Adrenal gland (tissue), 12 donors: ENCODE data around the gene CDH4. TPM values are rescaled to one million over a fixed set of nuclear protein-coding genes. Genes with fewer than 3 reads are reported as not detected.

Experiments used
- DNase-seq, 7 donors: peaks; one replicate each; pipeline ENCODE4 v3.0.0-alpha.2; 2019 to 2020
- H3K27ac ChIP-seq, 5 donors: fragments of 200-600 bp; sonication (generic) in 4 of 5; 1 replicate in 3 of 5; 2 replicates in 2 of 5; pipeline versions ENCODE4 v1.5.1 to v1.8.0; 2016 to 2020; ENCODE audit warnings: mild to moderate bottlenecking in 1 of 5
- H3K27me3 ChIP-seq: fragments of 200-600 bp; 2 replicates; pipeline ENCODE4 v1.8.0; 2021
- H3K36me3 ChIP-seq, 2 donors: fragments of 200-600 bp; replicated peaks in 1 of 2; 1 replicate in 1 of 2; 2 replicates in 1 of 2; pipeline versions ENCODE4 v1.5.1 to v1.8.0; 2018 to 2022
- H3K4me1 ChIP-seq, 2 donors: fragments of 200-600 bp; replicated peaks in 1 of 2; 1 replicate in 1 of 2; 2 replicates in 1 of 2; pipeline versions ENCODE4 v1.5.1 to v1.8.0; 2018 to 2021
- H3K4me3 ChIP-seq, 4 donors: fragments of 200-600 bp; sonication (generic) in 3 of 4; one replicate each; pipeline ENCODE4 v1.5.1; 2016 to 2018
- H3K9me3 ChIP-seq, 3 donors: fragments of 200-600 bp; sonication (generic) in 1 of 3; replicated peaks in 1 of 3; 1 replicate in 2 of 3; 2 replicates in 1 of 3; pipeline versions ENCODE4 v1.5.1 to v1.8.0; 2016 to 2021
- CTCF ChIP-seq, 6 experiments: fragments of 450-650 bp in 4 of 6; fragments of 200-600 bp in 2 of 6; sonication (generic) in 1 of 6; IDR thresholded peaks; 1 replicate in 5 of 6; 2 replicates in 1 of 6; pipeline versions ENCODE4 v1.5.1 to v1.8.0; 2016 to 2021; ENCODE audit warnings: antibody characterized with exemption in 6 of 6, mild to moderate bottlenecking in 2 of 6, moderate library complexity in 1 of 6
- POLR2A ChIP-seq, 2 donors: fragments of 450-650 bp; IDR thresholded peaks; one replicate each; pipeline ENCODE4 v1.6.1; 2017; ENCODE audit warnings: antibody characterized with exemption in 2 of 2, mild to moderate bottlenecking in 2 of 2, moderate library complexity in 1 of 2
- WGBS, 4 donors: extraction: QIAGEN DNeasy Blood & Tissue Kit in 2 of 4; methylation state at CpG; one replicate each; pipeline versions ENCODE4 v1.1.5 to v1.1.7; 2013 to 2017; 5-methylcytosine and 5-hydroxymethylcytosine counted together
- intact Hi-C, 2 donors: fragments of 100-400 bp; cut with DNase I; formaldehyde crosslinking; loops; one replicate each; pipeline versions ENCODE4 v1.14.1 to v1.15.0; 2022 to 2023
- polyA plus RNA-seq, 3 donors: library from polyadenylated mRNA; stranded (reverse); fragments of 200-250 nt in 2 of 3; fragments of 350-450 nt in 1 of 3; fragmentation: Illumina TruSeq in 1 of 3; extraction: RNeasy Lipid Tissue Mini Kit (QIAGEN cat#74804) in 1 of 3; gene quantifications; one replicate each; pipeline ENCODE4 v1.2.3, GENCODE V29; 2013 to 2014
- total RNA-seq, 9 donors: library from RNA; depleted of rRNA in 4 of 9; stranded (reverse); fragments of >200 nt in 4 of 9; fragments of 120-200 nt in 1 of 9; fragmentation: NEBNext Ultra II Directional in 1 of 9; extraction: Animal tissue kit (Norgen Biotek cat#: 25700) in 1 of 9; gene quantifications; one replicate each; pipeline versions ENCODE4 v1.1.0 to v1.2.4, GENCODE V29; 2013 to 2023
- donor health status: healthy with polysubstance abuse.
- donor health status: Bipolar disorder and iron deficiency.
- donor health status: DM: yes; HTN: yes; CAD: no.
- donor health status: DM: no; HTN: no; CAD: no.
- donor health status: DM: no; HTN: no; CAD: no.
- donor health status: DM: yes; HTN: yes; CAD: no.

Gene CDH4
- total and polyA plus RNA-seq, 12 donors = 0.08 to 0.53 (median 0.20) TPM; not detected in 3

GRCh38 chr20:61804752-61805295 lies 552.8 kb downstream of the CDH4 start:
- TF ChIP-seq CTCF (IDR thresholded peaks at IDR 0.05) = no peak
- TF ChIP-seq POLR2A (IDR thresholded peaks at IDR 0.05) = no peak
- Histone ChIP-seq H3K36me3 (no peaks in the 10 kb centered on the region), H3K4me1 (no peaks in the 10 kb centered on the region), H3K9me3 (no peaks in the 10 kb centered on the region), H3K4me3 (no peak overlapping the region), H3K27me3 (peaks cover 14% of the 10 kb centered on the region), H3K27ac (no peak overlapping the region)
- intact Hi-C loops = no loop called here
- 73 to 81% (median 77%) methylated on average over 12 to 13 of the region's 13 CpGs for WGBS, 4 donors
- no peak for DNase-seq

GRCh38 chr20:61805365-61805764 lies 553.3 kb downstream of the CDH4 start:
- H3K9me3 ChIP-seq = no peaks in the 10 kb centered on the region
- no peak overlapping the region for H3K27ac ChIP-seq
- no peak overlapping the region for H3K4me3 ChIP-seq
- H3K4me1 ChIP-seq = no peaks in the 10 kb centered on the region
- intact Hi-C loops = no loop called here
- TF ChIP-seq CTCF (IDR thresholded peaks at IDR 0.05) (no peak), POLR2A (IDR thresholded peaks at IDR 0.05) (no peak)
- H3K27me3 ChIP-seq = peaks cover 9% of the 10 kb centered on the region
- DNase-seq = no peak
- H3K36me3 ChIP-seq = no peaks in the 10 kb centered on the region
- 71 to 77% (median 72%) methylated on average over 9 to 12 of the region's 12 CpGs for WGBS, 4 donors

GRCh38 chr20:61805781-61806180 lies 553.7 kb downstream of the CDH4 start:
- no peak for DNase-seq
- no peak overlapping the region for H3K4me3 ChIP-seq
- H3K27me3 ChIP-seq = peaks cover 4% of the 10 kb centered on the region

GRCh38 chr20:61806314-61806713 lies 554.3 kb downstream of the CDH4 start:
- TF ChIP-seq CTCF (IDR thresholded peaks at IDR 0.05) (no peak), POLR2A (IDR thresholded peaks at IDR 0.05) (no peak)
- Histone ChIP-seq H3K36me3 (no peaks in the 10 kb centered on the region), H3K27me3 (peaks cover under 1% of the 10 kb centered on the region), H3K9me3 (no peaks in the 10 kb centered on the region), H3K4me1 (no peaks in the 10 kb centered on the region), H3K27ac (no peak overlapping the region), H3K4me3 (no peak overlapping the region)
- no peak for DNase-seq
- WGBS, 4 donors = 75 to 80% (median 78%) methylated on average over 16 of the region's 16 CpGs
- intact Hi-C loops = no loop called here

More at GRCh38 chr20:61805781-61806180, 553.7 kb downstream of the CDH4 start:
- Histone ChIP-seq H3K4me1 (no peaks in the 10 kb centered on the region), H3K27ac (no peak overlapping the region), H3K9me3 (no peaks in the 10 kb centered on the region), H3K36me3 (no peaks in the 10 kb centered on the region)
- no peak for TF ChIP-seq POLR2A (IDR thresholded peaks at IDR 0.05)
- no peak for TF ChIP-seq CTCF (IDR thresholded peaks at IDR 0.05)
- 72 to 83% (median 73%) methylated on average over 8 of the region's 8 CpGs for WGBS, 4 donors
- intact Hi-C loops = no loop called here
